Astrocyte (in vitro differentiated cells and primary cell): ENCODE results near the gene MICALL2. TPM values are rescaled to one million over a fixed set of nuclear protein-coding genes. Genes with fewer than 3 reads are reported as not detected.

Source experiments
- DNase-seq: peaks from one replicate; pipeline ENCODE4 v3.0.0-alpha.2; 2010; ENCODE audit warnings: low read depth
- FAIRE-seq: peaks from 2 replicates; lab custom pipeline; 2011; peaks lifted over from hg19 to GRCh38; lab: Jason Lieb, UNC
- H2AFZ ChIP-seq: 2 replicates; pipeline ENCODE4 v1.6.0; 2012; ENCODE audit warnings: low read depth, low read length, inconsistent platforms
- H3K27ac ChIP-seq: 2 replicates; pipeline ENCODE4 v1.5.1; 2011; ENCODE audit warnings: low read depth, low read length, inconsistent platforms
- H3K27me3 ChIP-seq: 2 replicates; pipeline ENCODE4 v1.6.0; 2011; ENCODE audit warnings: low read length, inconsistent platforms; ENCODE audit not compliant: insufficient read depth
- H3K36me3 ChIP-seq: 2 replicates; pipeline ENCODE4 v1.5.1; 2011; ENCODE audit warnings: low read length, inconsistent platforms; ENCODE audit not compliant: insufficient read depth
- H3K4me1 ChIP-seq: 2 replicates; pipeline ENCODE4 v1.5.1; 2011; ENCODE audit warnings: low read length, inconsistent platforms; ENCODE audit not compliant: insufficient read depth
- H3K4me2 ChIP-seq: 2 replicates; pipeline ENCODE4 v1.6.0; 2012; ENCODE audit warnings: low read length, inconsistent platforms
- H3K4me3 ChIP-seq: 2 replicates; pipeline ENCODE4 v1.5.1; 2011; ENCODE audit warnings: low read depth, mild to moderate bottlenecking, low read length, inconsistent platforms; ENCODE audit not compliant: insufficient read depth
- H3K79me2 ChIP-seq: 2 replicates; pipeline ENCODE4 v1.6.0; 2012; ENCODE audit warnings: mild to moderate bottlenecking, low read length, inconsistent platforms; ENCODE audit not compliant: insufficient read depth
- H3K9ac ChIP-seq: 2 replicates; pipeline ENCODE4 v1.6.0; 2012; ENCODE audit warnings: mild to moderate bottlenecking, low read length, inconsistent platforms
- H3K9me3 ChIP-seq: 2 replicates; pipeline ENCODE4 v1.5.1; 2012; ENCODE audit warnings: low read depth, mild to moderate bottlenecking, low read length, inconsistent platforms; ENCODE audit not compliant: insufficient read depth
- H4K20me1 ChIP-seq: 2 replicates; pipeline ENCODE4 v1.6.0; 2012; ENCODE audit warnings: low read length, inconsistent platforms; ENCODE audit not compliant: insufficient read depth
- H3K27ac Mint-ChIP-seq: one replicate; pipeline ENCODE4 v1.8.0; 2021; ENCODE audit warnings: mild to moderate bottlenecking, mixed read lengths; ENCODE audit not compliant: unreplicated experiment
- H3K27me3 Mint-ChIP-seq: one replicate; pipeline ENCODE4 v1.8.0; 2021; ENCODE audit warnings: low read depth, mixed read lengths; ENCODE audit not compliant: unreplicated experiment
- H3K36me3 Mint-ChIP-seq: one replicate; pipeline ENCODE4 v1.8.0; 2021; ENCODE audit warnings: low read depth, mixed read lengths; ENCODE audit not compliant: unreplicated experiment
- H3K4me1 Mint-ChIP-seq: one replicate; pipeline ENCODE4 v1.8.0; 2021; ENCODE audit warnings: low read depth, mixed read lengths; ENCODE audit not compliant: unreplicated experiment
- H3K4me3 Mint-ChIP-seq: one replicate; pipeline ENCODE4 v1.8.0; 2021; ENCODE audit warnings: mild to moderate bottlenecking, moderate library complexity, mixed read lengths; ENCODE audit not compliant: unreplicated experiment
- H3K9me3 Mint-ChIP-seq: one replicate; pipeline ENCODE4 v1.8.0; 2021; ENCODE audit warnings: mild to moderate bottlenecking, mixed read lengths; ENCODE audit not compliant: unreplicated experiment
- EZH2 ChIP-seq: IDR thresholded peaks from 2 replicates; pipeline ENCODE4 v1.6.1; 2012; ENCODE audit warnings: mild to moderate bottlenecking, low read length, inconsistent platforms; ENCODE audit not compliant: insufficient read depth
- total RNA-seq: library from RNA; stranded (reverse); gene quantifications from 2 replicates; pipeline ENCODE4 v1.2.1, GENCODE V29; 2021
- TF ChIP-seq, protein P1 (sequence below): IDR thresholded peaks from 2 replicates; pipeline ENCODE4 v1.5.1; 2011; ENCODE audit warnings: low read depth, mild to moderate bottlenecking, inconsistent platforms, low read length, moderate library complexity; ENCODE audit not compliant: insufficient read depth

MICALL2 gene
- total RNA-seq, 1 donor from 2014 or later = 43.4 TPM

DNA sequence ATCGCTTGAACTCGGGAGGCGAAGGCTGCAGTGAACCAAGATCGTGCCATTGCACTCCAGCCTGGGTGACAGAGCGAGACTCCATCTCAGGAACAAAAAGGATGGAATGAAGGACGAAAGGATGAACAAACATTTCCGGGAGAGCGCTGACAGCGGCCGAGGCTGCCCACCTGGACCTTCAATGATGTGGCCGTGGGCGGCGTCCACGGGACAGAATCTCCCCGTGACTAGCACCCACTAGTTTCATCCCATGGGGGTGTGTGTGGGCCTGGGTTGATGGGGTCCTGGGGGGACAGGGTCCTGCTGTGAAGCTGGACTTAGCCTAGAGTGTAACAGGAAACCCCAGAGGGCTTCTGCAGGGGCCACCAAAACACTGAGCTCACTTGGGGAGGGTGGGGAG, 32.8 kb downstream of the MICALL2 start:
- no peaks in the 10 kb centered on the region for H3K36me3 ChIP-seq
- no peak overlapping the region for H3K27ac ChIP-seq
- H3K4me2 ChIP-seq = no peak overlapping the region
- H3K4me1 Mint-ChIP-seq = no peaks in the 10 kb centered on the region
- peak overlapping the region; percentile 77 for H3K27ac Mint-ChIP-seq
- peaks cover 6% of the 10 kb centered on the region for H3K27me3 ChIP-seq
- H3K4me3 Mint-ChIP-seq = no peak overlapping the region
- DNase-seq = no peak
- no peaks in the 10 kb centered on the region for H3K9me3 ChIP-seq
- no peak for FAIRE-seq
- H2AFZ ChIP-seq = no peak overlapping the region
- no peak for TF ChIP-seq EZH2
- TF ChIP-seq, protein P1, sequence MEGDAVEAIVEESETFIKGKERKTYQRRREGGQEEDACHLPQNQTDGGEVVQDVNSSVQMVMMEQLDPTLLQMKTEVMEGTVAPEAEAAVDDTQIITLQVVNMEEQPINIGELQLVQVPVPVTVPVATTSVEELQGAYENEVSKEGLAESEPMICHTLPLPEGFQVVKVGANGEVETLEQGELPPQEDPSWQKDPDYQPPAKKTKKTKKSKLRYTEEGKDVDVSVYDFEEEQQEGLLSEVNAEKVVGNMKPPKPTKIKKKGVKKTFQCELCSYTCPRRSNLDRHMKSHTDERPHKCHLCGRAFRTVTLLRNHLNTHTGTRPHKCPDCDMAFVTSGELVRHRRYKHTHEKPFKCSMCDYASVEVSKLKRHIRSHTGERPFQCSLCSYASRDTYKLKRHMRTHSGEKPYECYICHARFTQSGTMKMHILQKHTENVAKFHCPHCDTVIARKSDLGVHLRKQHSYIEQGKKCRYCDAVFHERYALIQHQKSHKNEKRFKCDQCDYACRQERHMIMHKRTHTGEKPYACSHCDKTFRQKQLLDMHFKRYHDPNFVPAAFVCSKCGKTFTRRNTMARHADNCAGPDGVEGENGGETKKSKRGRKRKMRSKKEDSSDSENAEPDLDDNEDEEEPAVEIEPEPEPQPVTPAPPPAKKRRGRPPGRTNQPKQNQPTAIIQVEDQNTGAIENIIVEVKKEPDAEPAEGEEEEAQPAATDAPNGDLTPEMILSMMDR = no peak
- H3K79me2 ChIP-seq = no peaks in the 10 kb centered on the region
- H3K9me3 Mint-ChIP-seq = peaks cover 3% of the 10 kb centered on the region
- H3K4me1 ChIP-seq = peaks cover 6% of the 10 kb centered on the region
- H4K20me1 ChIP-seq = peaks cover 8% of the 10 kb centered on the region
- H3K4me3 ChIP-seq = no peak overlapping the region
- H3K27me3 Mint-ChIP-seq = peaks cover 26% of the 10 kb centered on the region
- no peak overlapping the region for H3K9ac ChIP-seq
- H3K36me3 Mint-ChIP-seq = no peaks in the 10 kb centered on the region

DNA sequence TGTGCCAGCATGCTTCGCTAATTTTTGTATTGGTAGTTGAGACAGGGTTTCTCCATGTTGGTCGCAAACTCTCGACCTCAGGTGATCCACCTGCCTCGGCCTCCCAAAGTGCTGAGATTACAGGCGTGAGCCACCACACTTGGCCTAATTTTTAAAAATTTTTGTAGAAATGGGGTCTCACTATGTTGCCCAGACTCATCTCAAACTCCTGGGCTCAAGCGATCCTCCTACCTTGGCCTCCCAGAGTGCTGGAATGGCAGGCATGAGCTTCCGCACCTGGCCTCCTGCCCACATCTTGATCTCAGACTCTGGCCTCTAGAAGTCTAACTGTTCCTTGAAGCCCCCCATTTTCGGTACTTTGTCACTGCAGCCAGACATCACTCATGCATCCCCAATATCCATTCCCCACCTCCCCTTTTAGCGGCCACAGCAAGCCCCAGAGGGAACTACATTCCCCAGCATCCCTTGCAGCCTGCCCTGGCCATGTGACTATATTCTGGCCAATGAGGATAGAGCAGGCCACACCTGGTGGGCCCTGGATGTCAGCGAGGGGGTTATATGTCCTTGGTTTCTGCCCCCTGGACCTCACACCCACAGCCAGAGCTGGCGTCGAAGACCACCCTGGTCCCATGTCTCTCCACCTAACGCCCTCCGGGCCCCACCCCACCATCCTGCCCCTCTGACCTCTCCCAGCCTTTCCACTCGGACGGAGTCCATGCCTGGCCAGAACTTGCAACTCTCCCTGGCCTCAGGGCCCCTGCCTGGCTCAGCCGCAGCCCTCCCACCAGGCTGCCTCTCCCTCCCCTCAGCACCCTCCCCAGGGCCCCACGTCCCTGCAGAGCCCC, 33.8 kb downstream of the MICALL2 start:
- H3K36me3 ChIP-seq = no peaks in the 10 kb centered on the region
- no peak overlapping the region for H2AFZ ChIP-seq
- H3K27me3 Mint-ChIP-seq = peaks cover 31% of the 10 kb centered on the region
- peaks cover 3% of the 10 kb centered on the region for H4K20me1 ChIP-seq
- DNase-seq = no peak
- H3K27ac Mint-ChIP-seq = no peak overlapping the region
- H3K9ac ChIP-seq = no peak overlapping the region
- peaks cover 3% of the 10 kb centered on the region for H3K9me3 Mint-ChIP-seq
- no peak overlapping the region for H3K4me2 ChIP-seq
- H3K4me1 Mint-ChIP-seq = no peaks in the 10 kb centered on the region
- no peak overlapping the region for H3K4me3 ChIP-seq
- H3K4me3 Mint-ChIP-seq = no peak overlapping the region
- H3K4me1 ChIP-seq = peaks cover 6% of the 10 kb centered on the region
- H3K27ac ChIP-seq = no peak overlapping the region
- no peak for FAIRE-seq
- H3K27me3 ChIP-seq = peaks cover 6% of the 10 kb centered on the region
- H3K79me2 ChIP-seq = no peaks in the 10 kb centered on the region
- no peaks in the 10 kb centered on the region for H3K36me3 Mint-ChIP-seq
- no peaks in the 10 kb centered on the region for H3K9me3 ChIP-seq
- TF ChIP-seq, protein P1 = no peak
- TF ChIP-seq EZH2 = no peak

DNA sequence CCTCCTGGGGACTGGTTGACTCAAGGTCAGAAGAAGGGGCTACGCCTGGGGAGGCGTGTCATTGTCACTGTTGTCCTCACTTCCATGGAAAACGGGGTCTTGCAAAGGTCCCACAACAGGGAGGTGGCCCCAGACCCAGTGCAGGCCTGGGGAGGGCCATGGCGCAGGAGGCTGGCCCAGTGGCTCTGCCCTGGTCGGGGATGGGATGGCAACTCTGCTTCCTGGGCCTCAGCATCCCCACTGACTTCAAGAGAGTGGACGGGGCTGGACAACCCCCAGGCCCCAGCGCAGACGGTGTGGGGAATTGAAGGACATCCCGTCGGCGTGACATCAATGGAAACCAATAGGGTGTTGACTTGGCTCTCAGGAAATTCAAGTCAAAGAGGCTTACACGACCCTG, 35.2 kb downstream of the MICALL2 start:
- Mint-ChIP-seq H3K9me3 (peaks cover 3% of the 10 kb centered on the region), H3K27me3 (peaks cover 30% of the 10 kb centered on the region), H3K4me3 (no peak overlapping the region), H3K4me1 (no peaks in the 10 kb centered on the region), H3K27ac (no peak overlapping the region), H3K36me3 (no peaks in the 10 kb centered on the region)
- H3K9ac ChIP-seq = no peak overlapping the region
- no peak overlapping the region for H3K27ac ChIP-seq
- no peak overlapping the region for H3K4me2 ChIP-seq
- TF ChIP-seq, protein P1 = no peak
- TF ChIP-seq EZH2 = no peak
- no peaks in the 10 kb centered on the region for H3K79me2 ChIP-seq
- H3K27me3 ChIP-seq = peaks cover 6% of the 10 kb centered on the region
- H3K36me3 ChIP-seq = no peaks in the 10 kb centered on the region
- H3K4me1 ChIP-seq = peaks cover 6% of the 10 kb centered on the region
- H2AFZ ChIP-seq = no peak overlapping the region
- no peak for DNase-seq
- no peak for FAIRE-seq
- H3K4me3 ChIP-seq = no peak overlapping the region
- no peaks in the 10 kb centered on the region for H3K9me3 ChIP-seq
- H4K20me1 ChIP-seq = no peaks in the 10 kb centered on the region
